ENCODE measurements around the gene MYL7. TPM values are rescaled to one million over a fixed set of nuclear protein-coding genes. Genes with fewer than 3 reads are reported as not detected.

Gene MYL7
- total RNA-seq, result 0.43 TPM in 1 of 2 replicates, not detected in the other

- DNase-seq (ENCODE audit: low read depth), result no peak
- H3K4me3 ChIP-seq (ENCODE audit: low read depth, low read length), result no peak within 1 kb of the TSS
- no peak for TF ChIP-seq CTCF (IDR thresholded peaks at IDR 0.05; ENCODE audit: insufficient read depth, low read depth, low read length)
Measured at GRCh38 chr7:44141221-44141850, at the start of gene MYL7. TSS of gene MYL7 (minus strand) at chr7:44141332. CDS start at chr7:44141305, 27 bp downstream.

- TF ChIP-seq CTCF (IDR thresholded peaks at IDR 0.05; ENCODE audit: insufficient read depth, low read depth, low read length), result no peak
- no peak for DNase-seq (ENCODE audit: low read depth)
- H3K4me3 ChIP-seq (ENCODE audit: low read depth, low read length), result no peak overlapping the region
Measured at GRCh38 chr7:44189993-44190872, 49.1 kb upstream of the MYL7 start.

GRCh38 chr7:44189286-44189992 is 48.3 kb upstream of the MYL7 start, which contains the start of gene GCK:
TSS of gene GCK (minus strand) at chr7:44189439. CDS start at chr7:44188953, 486 bp downstream.
- no peak for TF ChIP-seq CTCF (IDR thresholded peaks at IDR 0.05; ENCODE audit: insufficient read depth, low read depth, low read length)
- H3K4me3 ChIP-seq (ENCODE audit: low read depth, low read length), result no peak within 1 kb of the TSS
- no peak for DNase-seq (ENCODE audit: low read depth)

GRCh38 chr7:44188480-44189225 is 47.5 kb upstream of the MYL7 start:
- TF ChIP-seq CTCF (IDR thresholded peaks at IDR 0.05; ENCODE audit: insufficient read depth, low read depth, low read length), result no peak
- no peak overlapping the region for H3K4me3 ChIP-seq (ENCODE audit: low read depth, low read length)
- no peak for DNase-seq (ENCODE audit: low read depth)

GRCh38 chr7:44187636-44188416 is 46.7 kb upstream of the MYL7 start:
- no peak for DNase-seq (ENCODE audit: low read depth)
- no peak overlapping the region for H3K4me3 ChIP-seq (ENCODE audit: low read depth, low read length)
- TF ChIP-seq CTCF (IDR thresholded peaks at IDR 0.05; ENCODE audit: insufficient read depth, low read depth, low read length), result no peak

All from fibroblast of villous mesenchyme (primary cell).